Right renal cortex interstitium (tissue), 3 donors: Measurements from ENCODE around the gene PALM. TPM values are rescaled to one million over a fixed set of nuclear protein-coding genes. Genes with fewer than 3 reads are reported as not detected.
"Not testable (repeated sequence)": the region's sequence is repeated elsewhere in the genome, so short reads cannot be mapped to it uniquely, and the experiment has no call there.

Experiments used
- DNase-seq, 3 donors: peaks; one replicate each; pipeline ENCODE4 v3.0.0-alpha.2; 2013; ENCODE audit warnings: low read depth in 3 of 3, low spot score in 2 of 3
- polyA plus RNA-seq, 3 donors: library from polyadenylated mRNA; unstranded; fragments of 120-200 nt; gene quantifications; one replicate each; pipeline ENCODE4 v1.2.1, GENCODE V29; 2013; ENCODE audit not compliant: insufficient read length in 3 of 3

Gene PALM, protein sequence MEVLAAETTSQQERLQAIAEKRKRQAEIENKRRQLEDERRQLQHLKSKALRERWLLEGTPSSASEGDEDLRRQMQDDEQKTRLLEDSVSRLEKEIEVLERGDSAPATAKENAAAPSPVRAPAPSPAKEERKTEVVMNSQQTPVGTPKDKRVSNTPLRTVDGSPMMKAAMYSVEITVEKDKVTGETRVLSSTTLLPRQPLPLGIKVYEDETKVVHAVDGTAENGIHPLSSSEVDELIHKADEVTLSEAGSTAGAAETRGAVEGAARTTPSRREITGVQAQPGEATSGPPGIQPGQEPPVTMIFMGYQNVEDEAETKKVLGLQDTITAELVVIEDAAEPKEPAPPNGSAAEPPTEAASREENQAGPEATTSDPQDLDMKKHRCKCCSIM
- polyA plus RNA-seq: 10 to 100 TPM; 62.7 to 78.6 (median 77.9) TPM

DNA sequence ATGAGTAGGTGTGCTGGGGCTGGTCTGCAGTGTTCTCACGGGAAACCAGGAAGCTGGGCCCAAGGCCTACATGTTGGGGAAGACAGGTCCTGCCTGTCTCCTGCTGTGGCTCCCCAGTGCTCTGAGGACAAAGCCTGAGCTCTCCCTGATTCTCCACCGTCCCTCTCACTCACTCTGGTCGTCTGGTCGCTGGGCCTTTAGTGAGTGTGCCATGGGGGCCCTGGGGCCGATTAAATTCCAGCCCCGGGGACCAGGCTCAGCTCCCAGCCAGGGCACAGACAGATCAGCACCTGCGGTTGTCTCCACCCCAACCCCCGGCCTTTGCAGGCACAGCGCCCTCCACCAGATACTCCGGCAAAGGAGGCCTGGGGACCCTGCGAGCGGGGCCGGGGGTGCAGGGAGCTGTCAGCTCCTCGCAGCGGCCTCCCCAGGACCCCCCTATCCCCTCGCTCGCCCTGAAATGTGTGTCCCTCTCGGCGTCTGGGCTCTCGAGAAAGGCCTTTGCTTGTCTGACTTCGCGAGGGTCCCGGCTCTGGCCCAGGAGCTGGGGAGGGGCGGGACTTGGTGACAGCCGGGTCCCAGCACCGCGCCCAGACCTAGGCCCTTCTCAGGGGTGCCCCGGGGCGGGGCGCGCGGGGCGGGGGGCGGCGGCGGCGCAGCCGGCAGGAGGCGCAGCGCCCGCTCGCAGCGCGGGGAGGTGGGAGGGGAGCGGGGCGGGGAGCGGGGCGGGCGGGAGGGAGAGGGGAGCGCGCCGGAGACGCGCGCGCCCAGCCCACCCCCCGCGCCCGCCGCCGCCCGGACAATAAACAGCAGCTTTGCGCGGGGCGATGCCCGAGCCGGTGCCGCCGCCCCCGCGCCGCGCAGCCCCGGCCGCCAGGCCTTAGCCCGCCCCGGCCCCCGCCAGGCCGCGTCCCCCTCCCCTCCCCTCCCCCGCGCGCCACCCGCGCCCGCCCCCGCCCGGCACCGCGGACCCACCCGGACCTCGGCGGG, at the start of gene PALM:
Gene PALM (plus strand): TSS at position 782 of the 990 bp plus-strand sequence. CDS start 212 bp downstream, outside the sequence.
- DNase-seq: no peak

DNA sequence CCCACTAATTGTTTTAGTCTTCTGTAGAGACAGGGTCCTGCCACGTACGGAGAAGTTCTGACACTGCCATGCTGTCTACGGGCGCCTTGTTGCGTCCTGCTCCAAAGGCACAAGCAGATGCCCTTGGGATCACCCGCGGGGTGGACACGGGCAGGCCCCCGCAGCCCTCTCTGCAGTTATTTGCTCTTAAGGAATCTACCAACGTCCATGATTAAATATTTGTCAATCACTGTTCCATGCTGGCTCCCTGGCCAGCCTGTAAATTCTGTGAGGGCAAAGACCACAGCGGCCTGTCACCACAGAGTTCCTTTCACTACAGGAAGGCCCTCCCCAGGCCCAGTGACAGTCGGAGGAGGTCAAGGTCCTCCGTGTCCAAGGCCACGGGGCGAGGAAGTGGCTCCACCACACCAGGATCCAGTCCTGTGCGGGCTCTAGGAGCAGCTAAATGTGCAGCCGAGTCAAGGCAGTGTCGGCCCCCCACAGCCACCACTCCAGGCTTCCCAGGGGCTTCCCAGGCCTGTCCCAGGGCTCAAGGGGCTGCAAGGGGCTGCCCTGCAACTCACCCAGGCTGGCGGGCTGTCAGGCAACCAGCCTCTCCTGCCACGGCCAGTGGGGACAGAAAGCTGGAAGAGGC, 47.8 kb upstream of the PALM start:
- no peak for DNase-seq

GRCh38 chr19:661427-662196, 47.1 kb upstream of the PALM start:
- DNase-seq: no peak

GRCh38 chr19:662207-662961, 46.4 kb upstream of the PALM start:
- DNase-seq: no peak

GRCh38 chr19:662962-663681, 45.6 kb upstream of the PALM start, which contains the start of gene RNF126:
Gene RNF126, minus strand, starts transcription at chr19:663214. Its CDS starts 93 bp downstream, at chr19:663121.
- peak in 2 of 3 donors; percentile 72 to 73 for DNase-seq

DNA sequence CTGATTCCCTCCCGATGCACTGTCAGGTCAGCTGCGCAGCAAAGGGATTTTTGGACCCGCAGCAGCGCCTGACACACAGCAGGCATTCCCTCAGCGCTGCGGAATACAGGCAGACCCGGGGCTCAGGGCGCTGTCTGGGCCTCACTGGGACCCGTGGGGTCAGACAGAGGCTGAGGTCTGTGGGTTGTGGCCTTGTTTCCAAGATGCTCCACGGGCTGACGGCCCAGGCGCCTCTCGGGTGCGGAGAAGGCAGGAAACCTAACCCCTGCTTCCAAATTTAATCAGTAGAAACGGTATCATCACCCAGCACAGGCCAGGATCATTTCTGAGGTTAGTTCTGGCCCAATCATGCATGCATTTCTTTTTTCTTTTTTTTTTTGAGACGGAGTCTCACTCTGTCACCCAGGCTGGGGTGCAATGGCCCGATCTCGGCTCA, 45.0 kb upstream of the PALM start:
- DNase-seq: no peak

DNA sequence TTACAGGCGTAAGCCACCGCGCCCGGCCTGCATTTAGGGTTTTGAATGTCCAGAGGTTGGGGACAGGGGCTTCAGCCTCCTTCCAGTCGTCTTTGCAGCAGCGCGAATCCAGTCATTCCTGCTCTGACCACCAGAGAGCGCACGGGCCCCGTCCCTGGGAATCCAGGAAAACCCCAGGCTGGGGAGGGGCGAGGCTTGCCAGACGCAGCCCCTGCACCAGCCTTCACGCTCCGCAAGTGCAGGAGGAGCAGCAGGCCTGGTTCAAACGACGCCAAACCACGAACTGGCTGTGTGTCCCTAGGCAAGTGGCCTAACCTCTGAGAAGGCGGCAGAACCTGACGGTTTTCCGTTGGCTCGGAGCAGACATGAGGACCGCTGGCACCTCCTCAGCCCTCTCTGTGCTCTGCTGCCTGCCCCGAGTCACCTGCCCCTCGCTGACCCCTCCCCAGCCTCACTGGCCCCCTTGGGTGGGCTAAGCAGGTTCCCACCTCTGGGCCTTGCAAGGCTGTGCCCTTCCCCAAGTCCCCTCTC, 43.8 kb upstream of the PALM start:
- peak in 1 of 3 donors; percentile 48 for DNase-seq

DNA sequence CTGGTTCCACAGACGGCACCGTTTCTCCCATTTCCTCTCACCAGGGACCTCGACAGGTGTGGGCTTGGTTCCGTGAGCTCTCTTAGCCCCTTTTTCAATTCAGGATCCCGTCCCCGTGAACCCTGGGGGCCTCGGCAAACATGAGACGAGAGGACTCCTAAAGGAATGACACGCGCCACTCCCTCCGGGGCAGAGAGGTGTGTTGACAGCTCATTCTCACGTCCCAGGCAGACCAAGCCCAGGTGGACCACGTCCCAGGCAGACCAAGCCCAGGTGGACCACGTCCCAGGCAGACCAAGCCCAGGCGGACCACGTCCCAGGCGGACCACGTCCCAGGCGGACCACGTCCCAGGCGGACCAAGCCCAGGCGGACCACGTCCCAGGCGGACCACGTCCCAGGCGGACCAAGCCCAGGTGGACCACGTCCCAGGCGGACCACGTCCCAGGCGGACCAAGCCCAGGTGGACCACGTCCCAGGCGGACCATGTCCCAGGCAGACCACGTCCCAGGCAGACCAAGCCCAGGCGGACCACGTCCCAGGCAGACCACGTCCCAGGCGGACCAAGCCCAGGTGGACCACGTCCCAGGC, 41.7 kb upstream of the PALM start:
- not testable (repeated sequence) for DNase-seq

GRCh38 chr19:668675-669434, 39.9 kb upstream of the PALM start:
- not testable (repeated sequence) for DNase-seq

DNA sequence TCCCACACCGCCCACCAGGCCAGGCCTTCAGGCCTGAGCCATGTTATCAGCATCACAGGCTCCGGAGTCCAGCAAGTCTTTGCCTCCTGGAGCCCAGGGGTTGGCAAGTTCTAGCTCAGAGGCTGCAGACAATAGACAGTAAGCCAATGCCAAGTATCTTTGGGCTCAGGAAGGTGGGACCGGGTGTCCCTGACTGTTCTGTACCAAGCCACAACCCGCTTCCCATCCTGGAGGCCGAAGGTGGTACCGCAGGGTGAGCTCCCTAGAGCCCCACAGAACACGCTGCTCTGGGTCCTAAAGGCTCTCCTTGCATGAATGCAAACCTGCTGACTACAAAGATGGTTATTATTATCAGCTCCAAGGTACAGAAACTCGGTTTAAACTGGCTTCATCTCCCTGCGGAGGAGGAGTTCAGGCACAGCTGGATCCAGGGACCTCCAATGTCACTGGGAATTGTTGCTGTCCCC, 38.1 kb upstream of the PALM start:
- no peak for DNase-seq

DNA sequence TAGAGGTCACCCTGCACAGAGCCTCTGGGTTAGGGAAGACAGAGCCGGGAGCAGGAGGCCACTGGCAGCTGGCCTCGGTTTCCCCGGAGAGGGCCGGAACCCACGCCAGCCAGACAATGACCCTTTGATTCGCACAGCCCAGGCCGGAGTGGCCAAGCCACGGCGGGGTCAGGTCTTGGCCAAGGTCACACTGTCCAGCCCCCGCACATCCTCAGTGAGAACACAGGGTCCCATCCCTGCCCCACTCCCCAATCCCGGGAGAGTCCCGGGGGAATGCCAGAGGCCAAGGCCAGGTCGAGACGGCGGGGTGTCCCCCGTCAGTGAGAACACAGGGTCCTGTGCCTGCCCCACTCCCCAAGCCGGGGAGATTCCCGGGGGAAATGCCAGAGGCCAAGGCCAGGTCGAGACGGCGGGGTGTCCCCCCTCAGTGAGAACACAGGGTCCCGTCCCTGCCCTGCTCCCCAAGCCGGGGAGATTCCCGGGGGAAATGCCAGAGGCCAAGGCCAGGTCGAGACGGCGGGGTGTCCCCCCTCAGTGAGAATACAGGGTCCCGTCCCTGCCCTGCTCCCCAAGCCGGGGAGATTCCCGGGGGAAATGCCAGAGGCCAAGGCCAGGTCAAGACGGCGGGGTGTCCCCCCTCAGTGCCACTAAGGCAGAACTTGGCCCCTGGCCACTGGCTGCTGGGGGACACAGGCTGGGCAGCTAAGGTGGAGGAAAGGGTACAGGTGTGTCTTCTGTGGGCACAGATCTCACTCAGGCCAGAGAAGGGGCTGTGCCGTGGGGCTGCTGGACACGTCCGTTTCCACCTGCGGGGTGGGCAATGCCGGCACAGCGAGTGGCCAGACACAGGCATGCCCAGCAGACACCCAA, 34.2 kb upstream of the PALM start:
- DNase-seq: no peak

DNA sequence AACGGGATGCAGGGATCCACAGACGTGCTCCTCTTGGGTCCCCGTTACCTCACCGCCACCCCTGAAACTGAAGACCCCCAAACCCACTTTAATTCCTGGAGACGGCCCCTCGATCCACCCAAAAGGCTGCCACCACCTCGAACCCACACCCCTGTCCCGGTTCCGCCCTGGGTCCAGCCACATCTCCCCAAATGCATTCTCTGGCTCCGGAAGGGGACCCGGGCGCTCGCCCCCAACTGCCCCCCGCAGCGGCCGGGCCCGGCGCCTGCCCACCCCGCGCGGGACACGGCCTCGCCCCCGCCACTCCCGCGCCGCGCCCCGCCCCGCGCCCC, 32.8 kb upstream of the PALM start:
- DNase-seq: no peak

GRCh38 chr19:676339-677105, 32.2 kb upstream of the PALM start, which contains the start of gene FSTL3:
Gene FSTL3, plus strand, starts transcription at chr19:676392. Its CDS starts 32 bp downstream, at chr19:676424.
- DNase-seq: no peak

- DNase-seq: no peak
Observed at GRCh38 chr19:677201-677600, 31.5 kb upstream of the PALM start.
